Posterior cingulate gyrus (tissue), 11 donors: ENCODE data around the gene DIP2C.

Experiments used
- DNase-seq, 10 donors: peaks; one replicate each; pipeline versions ENCODE4 v3.0.0 to v3.0.0-alpha.2; 2020 to 2021; ENCODE audit warnings: mixed read lengths in 3 of 10
- intact Hi-C: fragments of 100-400 bp; cut with DNase I; formaldehyde crosslinking; loops from one replicate; pipeline ENCODE4 v1.15.1; 2023

The DIP2C gene

GRCh38 chr10:386771-387592, 302.5 kb downstream of the DIP2C start:
- intact Hi-C loops, result no loop called here
- peak in 1 of 10 donors; percentile 40 for DNase-seq

GRCh38 chr10:385571-386300, 303.7 kb downstream of the DIP2C start:
- no peak for DNase-seq
- intact Hi-C loops, result no loop called here

- DNase-seq, result peak in 1 of 10 donors; percentile 73
- intact Hi-C loops, result no loop called here
Measured at GRCh38 chr10:384538-385305, 304.7 kb downstream of the DIP2C start.

- intact Hi-C loops, result no loop called here
- DNase-seq, result no peak
Measured at GRCh38 chr10:383519-383918, 305.9 kb downstream of the DIP2C start.

GRCh38 chr10:381805-382204, 307.7 kb downstream of the DIP2C start:
- intact Hi-C loops, result no loop called here
- DNase-seq, result no peak

- intact Hi-C loops, result no loop called here
- DNase-seq, result no peak
Measured at GRCh38 chr10:381346-381745, 308.1 kb downstream of the DIP2C start.

- intact Hi-C loops, result no loop called here
- DNase-seq, result no peak
Measured at GRCh38 chr10:380313-380940, 309.0 kb downstream of the DIP2C start.

GRCh38 chr10:378930-379704, 310.4 kb downstream of the DIP2C start:
- intact Hi-C loops, result no loop called here
- DNase-seq, result peak in 2 of 10 donors; percentile 45 to 64

GRCh38 chr10:378230-378929, 311.1 kb downstream of the DIP2C start:
- DNase-seq, result no peak
- intact Hi-C loops, result no loop called here

GRCh38 chr10:377228-377627, 312.2 kb downstream of the DIP2C start:
- intact Hi-C loops, result no loop called here
- DNase-seq, result peak in 1 of 10 donors; percentile 7

- intact Hi-C loops, result no loop called here
- DNase-seq, result peak in 2 of 10 donors; percentile 72 to 80
Measured at GRCh38 chr10:375815-376505, 313.5 kb downstream of the DIP2C start.

- DNase-seq, result peak in 1 of 10 donors; percentile 77
- intact Hi-C loops, result no loop called here
Measured at GRCh38 chr10:374354-374753, 315.1 kb downstream of the DIP2C start.

- DNase-seq, result no peak
- intact Hi-C loops, result no loop called here
Measured at GRCh38 chr10:373526-374309, 315.8 kb downstream of the DIP2C start.

- peak in 1 of 10 donors; percentile 19 for DNase-seq
- intact Hi-C loops, result no loop called here
Measured at GRCh38 chr10:373015-373414, 316.5 kb downstream of the DIP2C start.

- intact Hi-C loops, result no loop called here
- peak in 1 of 10 donors; percentile 86 for DNase-seq
Measured at GRCh38 chr10:372566-372965, 316.9 kb downstream of the DIP2C start.

GRCh38 chr10:371515-371914, 318.0 kb downstream of the DIP2C start:
- intact Hi-C loops, result no loop called here
- peak in 2 of 10 donors; percentile 62 to 75 for DNase-seq

- intact Hi-C loops, result no loop called here
- DNase-seq, result no peak
Measured at GRCh38 chr10:370449-370825, 319.0 kb downstream of the DIP2C start.
